HG03378 (cell line): ENCODE measurements around the gene TMC2.
"Not testable (repeated sequence)": the region's sequence is repeated elsewhere in the genome, so short reads cannot be mapped to it uniquely, and the experiment has no call there.

ENCODE experiments used
- ATAC-seq: cut with Tn5 transposase; IDR thresholded peaks from one replicate; pipeline ENCODE4 v1.9.1; 2021; ENCODE audit warnings: mild to moderate bottlenecking, moderate library complexity; ENCODE audit not compliant: unreplicated experiment

TMC2 gene

GRCh38 chr20:2536560-2536986 lies at the start of gene TMC2:
Gene TMC2 (plus strand): TSS chr20:2536573. CDS start chr20:2536622, 49 bp downstream.
- no peak for ATAC-seq

GRCh38 chr20:2502808-2503384 lies 33.5 kb upstream of the TMC2 start:
- ATAC-seq: not testable (repeated sequence)

GRCh38 chr20:2504803-2505202 lies 31.6 kb upstream of the TMC2 start:
- ATAC-seq: not testable (repeated sequence)

GRCh38 chr20:2506426-2506825 lies 29.9 kb upstream of the TMC2 start:
- not testable (repeated sequence) for ATAC-seq

GRCh38 chr20:2507464-2507863 lies 28.9 kb upstream of the TMC2 start:
- no peak for ATAC-seq

- ATAC-seq: no peak
These were observed 28.3 kb upstream of the TMC2 start for GRCh38 chr20:2507875-2508630.

GRCh38 chr20:2508631-2509467 lies 27.5 kb upstream of the TMC2 start, which contains the start of gene ZNF343:
Gene ZNF343 (minus strand): TSS chr20:2508915. CDS start chr20:2493895, 15,020 bp downstream.
- ATAC-seq: peak; percentile 91

GRCh38 chr20:2509468-2509781 lies 26.9 kb upstream of the TMC2 start:
- no peak for ATAC-seq

- no peak for ATAC-seq
These were observed 26.6 kb upstream of the TMC2 start for GRCh38 chr20:2509794-2510193.

GRCh38 chr20:2515203-2515602 lies 21.2 kb upstream of the TMC2 start:
- ATAC-seq: no peak

- no peak for ATAC-seq
These were observed 20.0 kb upstream of the TMC2 start for GRCh38 chr20:2516399-2516798.

GRCh38 chr20:2518096-2518495 lies 18.3 kb upstream of the TMC2 start:
- no peak for ATAC-seq

- ATAC-seq: no peak
These were observed 17.8 kb upstream of the TMC2 start for GRCh38 chr20:2518558-2518957.

- ATAC-seq: no peak
These were observed 17.1 kb upstream of the TMC2 start for GRCh38 chr20:2519115-2519809.

GRCh38 chr20:2520617-2521016 lies 15.8 kb upstream of the TMC2 start:
- ATAC-seq: no peak

GRCh38 chr20:2521369-2522305 lies 14.7 kb upstream of the TMC2 start:
- ATAC-seq: no peak

- not testable (repeated sequence) for ATAC-seq
These were observed 13.4 kb upstream of the TMC2 start for GRCh38 chr20:2522826-2523429.

- no peak for ATAC-seq
These were observed 12.3 kb upstream of the TMC2 start for GRCh38 chr20:2523919-2524708.
